Fibroblast of lung (primary cell): ENCODE results near the gene FNDC8. TPM values are rescaled to one million over a fixed set of nuclear protein-coding genes. Genes with fewer than 3 reads are reported as not detected.

Source experiments
- DNase-seq, 2 donors: peaks; one replicate each; pipeline versions ENCODE4 v3.0.0 to v3.0.0-alpha.2; 2010; ENCODE audit warnings: low read depth in 2 of 2
- H2AFZ ChIP-seq: 2 replicates; pipeline ENCODE4 v1.5.1; 2012; ENCODE audit warnings: low read length, control low read depth, inconsistent platforms
- H3K27ac ChIP-seq: 2 replicates; pipeline ENCODE4 v1.5.1; 2011; ENCODE audit warnings: low read length, control low read depth; ENCODE audit not compliant: insufficient read depth
- H3K27me3 ChIP-seq: 2 replicates; pipeline ENCODE4 v1.5.1; 2011; ENCODE audit warnings: mild to moderate bottlenecking, low read length; ENCODE audit not compliant: control insufficient read depth, insufficient read depth
- H3K36me3 ChIP-seq: 2 replicates; pipeline ENCODE4 v1.5.1; 2011; ENCODE audit warnings: low read length; ENCODE audit not compliant: control insufficient read depth, insufficient read depth
- H3K4me1 ChIP-seq: 2 replicates; pipeline ENCODE4 v1.5.1; 2011; ENCODE audit warnings: low read length; ENCODE audit not compliant: control insufficient read depth, insufficient read depth; ENCODE audit errors: extremely low read depth
- H3K4me2 ChIP-seq: 2 replicates; pipeline ENCODE4 v1.5.1; 2011; ENCODE audit warnings: low read length, control low read depth; ENCODE audit not compliant: insufficient read depth; ENCODE audit errors: extremely low read depth
- H3K4me3 ChIP-seq, 4 experiments: fragments of 200-600 bp in 1 of 4; sonication (generic) in 1 of 4; replicated peaks in 1 of 4; 2 replicates each; pipeline ENCODE4 v1.5.1; 2011 to 2016; ENCODE audit warnings: low read length in 4 of 4, low read depth in 3 of 4, mild to moderate bottlenecking in 3 of 4, control low read depth in 2 of 4, inconsistent platforms in 1 of 4, mixed read lengths in 1 of 4; ENCODE audit not compliant: insufficient read depth in 1 of 4; ENCODE audit errors: control extremely low read depth in 1 of 4
- H3K79me2 ChIP-seq: 2 replicates; pipeline ENCODE4 v1.5.1; 2012; ENCODE audit warnings: mild to moderate bottlenecking, low read length, inconsistent platforms; ENCODE audit not compliant: control insufficient read depth, insufficient read depth
- H3K9ac ChIP-seq: 2 replicates; pipeline ENCODE4 v1.5.1; 2011; ENCODE audit warnings: mild to moderate bottlenecking, low read length, control low read depth; ENCODE audit not compliant: insufficient read depth
- H3K9me3 ChIP-seq: 2 replicates; pipeline ENCODE4 v1.5.1; 2012; ENCODE audit warnings: low read depth, low read length; ENCODE audit not compliant: control insufficient read depth, insufficient read depth
- H4K20me1 ChIP-seq: 2 replicates; pipeline ENCODE4 v1.5.1; 2011; ENCODE audit warnings: low read length; ENCODE audit not compliant: control insufficient read depth, insufficient read depth; ENCODE audit errors: extremely low read depth
- CTCF ChIP-seq, 2 donors: IDR thresholded peaks in 1 of 2; conservative IDR thresholded peaks in 1 of 2; 1 replicate in 1 of 2; 2 replicates in 1 of 2; pipeline ENCODE4 v1.5.1; 2011 to 2012; ENCODE audit warnings: low read length in 2 of 2, control low read depth in 1 of 2, inconsistent platforms in 1 of 2, low read depth in 1 of 2, mild to moderate bottlenecking in 1 of 2
- EZH2 ChIP-seq: IDR thresholded peaks from 2 replicates; pipeline ENCODE4 v1.5.1; 2012; ENCODE audit warnings: low read length, control low read depth, mild to moderate bottlenecking; ENCODE audit errors: missing control alignments
- polyA plus RNA-seq, 2 donors: library from polyadenylated mRNA; depleted of rRNA in 1 of 2; stranded (reverse) in 1 of 2; unstranded in 1 of 2; fragments of >200 nt; gene quantifications; 2 replicates each; pipeline ENCODE4 v1.2.1, GENCODE V29; 2011 to 2012; ENCODE audit warnings: missing spikeins in 1 of 2
- total RNA-seq: library from RNA; depleted of rRNA; stranded (reverse); fragments of >200 nt; gene quantifications from 2 replicates; pipeline ENCODE4 v1.2.1, GENCODE V29; 2014

The FNDC8 gene
- total and polyA plus RNA-seq, 2 donors (not counting 1 experiment from before 2014, with no cell fraction given), result not detected

DNA sequence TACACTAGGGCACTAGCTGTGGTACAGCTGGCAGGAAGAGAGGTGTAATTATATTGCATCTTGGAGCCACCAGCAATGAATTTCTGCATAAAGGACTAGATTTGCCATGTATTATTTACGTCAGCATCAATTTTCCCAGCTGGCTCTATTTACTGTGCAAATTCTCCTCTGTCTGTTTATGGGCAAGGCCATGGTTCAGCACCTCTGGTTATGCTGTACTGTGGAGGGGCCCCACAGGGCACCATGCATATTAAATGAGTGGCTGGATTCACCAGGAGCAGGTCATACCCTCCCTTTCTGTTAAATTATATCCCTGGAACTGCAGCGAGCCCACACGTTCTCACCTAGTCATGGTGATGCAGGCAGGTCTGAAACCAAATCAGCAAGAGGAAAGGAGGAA lies 21.5 kb upstream of the FNDC8 start:
- H3K27ac ChIP-seq, result no peak overlapping the region
- H2AFZ ChIP-seq, result no peak overlapping the region
- H3K4me2 ChIP-seq, result no peak overlapping the region
- TF ChIP-seq CTCF (conservative IDR thresholded peaks at IDR 0.05 in 1 of 2, IDR thresholded peaks at IDR 0.05 in 1 of 2; ENCODE audit: low read depth in 1 of 2, low read length in 2 of 2), result no peak
- TF ChIP-seq EZH2, result no peak
- no peaks in the 10 kb centered on the region for H3K9me3 ChIP-seq
- peaks cover 3% of the 10 kb centered on the region for H3K36me3 ChIP-seq
- H4K20me1 ChIP-seq, result no peaks in the 10 kb centered on the region
- no peak overlapping the region for H3K4me3 ChIP-seq
- H3K79me2 ChIP-seq, result no peaks in the 10 kb centered on the region
- no peak for DNase-seq
- H3K27me3 ChIP-seq, result no peaks in the 10 kb centered on the region
- H3K9ac ChIP-seq, result no peak overlapping the region
- no peaks in the 10 kb centered on the region for H3K4me1 ChIP-seq

- no peak overlapping the region for H3K4me3 ChIP-seq
- H3K4me1 ChIP-seq, result no peaks in the 10 kb centered on the region
- H3K27ac ChIP-seq, result no peak overlapping the region
- TF ChIP-seq CTCF (conservative IDR thresholded peaks at IDR 0.05 in 1 of 2, IDR thresholded peaks at IDR 0.05 in 1 of 2; ENCODE audit: low read depth in 1 of 2, low read length in 2 of 2), result no peak
- no peak for TF ChIP-seq EZH2
- no peak overlapping the region for H3K4me2 ChIP-seq
- H2AFZ ChIP-seq, result no peak overlapping the region
- H3K79me2 ChIP-seq, result no peaks in the 10 kb centered on the region
- H3K27me3 ChIP-seq, result no peaks in the 10 kb centered on the region
- no peaks in the 10 kb centered on the region for H4K20me1 ChIP-seq
- peaks cover 3% of the 10 kb centered on the region for H3K36me3 ChIP-seq
- H3K9ac ChIP-seq, result no peak overlapping the region
- H3K9me3 ChIP-seq, result no peaks in the 10 kb centered on the region
- DNase-seq, result no peak
Measured at GRCh38 chr17:35101036-35101435, 20.4 kb upstream of the FNDC8 start.

DNA sequence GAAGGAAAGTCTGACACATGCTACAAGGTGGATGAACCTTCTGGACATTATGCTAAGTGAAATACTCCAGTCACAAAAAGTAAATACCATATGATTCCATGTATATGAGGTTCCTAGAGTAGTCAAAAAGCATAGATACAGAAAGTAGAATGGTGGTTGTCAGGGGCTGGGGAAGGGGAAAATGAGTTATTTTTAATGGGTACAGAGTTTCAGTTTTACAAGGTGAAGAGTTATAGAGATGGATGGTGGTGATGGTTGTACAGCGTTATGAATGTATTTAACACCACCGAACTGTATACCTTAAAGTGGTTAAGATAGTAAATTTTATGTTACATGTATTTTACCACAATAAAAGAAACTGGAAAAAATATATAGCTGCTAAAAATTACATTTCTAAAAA lies 19.7 kb upstream of the FNDC8 start:
- Histone ChIP-seq H3K4me1 (no peaks in the 10 kb centered on the region), H3K27me3 (no peaks in the 10 kb centered on the region), H3K9me3 (no peaks in the 10 kb centered on the region), H3K4me3 (no peak overlapping the region), H3K36me3 (peaks cover 3% of the 10 kb centered on the region), H3K79me2 (no peaks in the 10 kb centered on the region), H3K4me2 (no peak overlapping the region), H3K9ac (no peak overlapping the region), H4K20me1 (no peaks in the 10 kb centered on the region), H3K27ac (no peak overlapping the region), H2AFZ (no peak overlapping the region)
- TF ChIP-seq EZH2 (no peak), CTCF (conservative IDR thresholded peaks at IDR 0.05 in 1 of 2, IDR thresholded peaks at IDR 0.05 in 1 of 2; ENCODE audit: low read depth in 1 of 2, low read length in 2 of 2) (no peak)
- DNase-seq, result no peak
